Immature natural killer cell (primary cell): Measurements from ENCODE around the gene NAA35. TPM values are rescaled to one million over a fixed set of nuclear protein-coding genes. Genes with fewer than 3 reads are reported as not detected.

ENCODE experiments used
- DNase-seq, 3 donors: peaks; one replicate each; pipeline ENCODE4 v3.0.0; 2022; ENCODE audit warnings: mixed read lengths in 1 of 3
- H3K27ac Mint-ChIP-seq, 6 donors: one replicate each; pipeline ENCODE4 v1.8.0; 2020; ENCODE audit warnings: mixed read lengths in 6 of 6, mild to moderate bottlenecking in 5 of 6, inconsistent platforms in 4 of 6, moderate library complexity in 3 of 6
- H3K27me3 Mint-ChIP-seq, 3 donors: one replicate each; pipeline ENCODE4 v1.8.0; 2020 to 2021; ENCODE audit warnings: low read depth in 3 of 3, mild to moderate bottlenecking in 3 of 3, mixed read lengths in 3 of 3, moderate library complexity in 3 of 3, inconsistent platforms in 1 of 3
- H3K36me3 Mint-ChIP-seq, 3 donors: one replicate each; pipeline ENCODE4 v1.8.0; 2020; ENCODE audit warnings: mixed read lengths in 3 of 3, inconsistent platforms in 2 of 3, mild to moderate bottlenecking in 2 of 3
- H3K4me1 Mint-ChIP-seq, 2 donors: one replicate each; pipeline ENCODE4 v1.8.0; 2020; ENCODE audit warnings: inconsistent platforms in 2 of 2, mild to moderate bottlenecking in 2 of 2, mixed read lengths in 2 of 2, moderate library complexity in 1 of 2
- H3K4me3 Mint-ChIP-seq, 5 donors: one replicate each; pipeline ENCODE4 v1.8.0; 2020; ENCODE audit warnings: mild to moderate bottlenecking in 5 of 5, mixed read lengths in 5 of 5, inconsistent platforms in 3 of 5, moderate library complexity in 3 of 5
- H3K9me3 Mint-ChIP-seq, 6 donors: one replicate each; pipeline ENCODE4 v1.8.0; 2020; ENCODE audit warnings: mild to moderate bottlenecking in 6 of 6, mixed read lengths in 6 of 6, inconsistent platforms in 4 of 6, moderate library complexity in 3 of 6
- polyA plus RNA-seq, 3 donors: library from polyadenylated mRNA; unstranded; fragments of 300-500 nt; fragmentation: Illumina TruSeq; gene quantifications; one replicate each; pipeline ENCODE4 v1.2.3, GENCODE V29; 2021

The NAA35 gene
- polyA plus RNA-seq, 3 donors from 2014 or later = 9.1 to 15.2 (median 12.8) TPM

- Mint-ChIP-seq H3K36me3 (peaks cover 38 to 62% (median 41%) of the 10 kb centered on the region in 3 donors), H3K9me3 (no peaks in the 10 kb centered on the region), H3K4me1 (peaks cover 11 to 20% of the 10 kb centered on the region in 2 donors), H3K27me3 (no peaks in the 10 kb centered on the region), H3K4me3 (no peak overlapping the region), H3K27ac (peak overlapping the region in 1 of 6 donors; percentile 36)
- DNase-seq = no peak
Measured at GRCh38 chr9:86020731-86021130, 79.8 kb downstream of the NAA35 start.

- Mint-ChIP-seq H3K27ac (peak overlapping the region in 3 of 6 donors; percentile 28 to 52 (median 43)), H3K27me3 (no peaks in the 10 kb centered on the region), H3K36me3 (peaks cover 38 to 62% (median 41%) of the 10 kb centered on the region in 3 donors), H3K4me3 (no peak overlapping the region), H3K4me1 (peaks cover 11 to 20% of the 10 kb centered on the region in 2 donors), H3K9me3 (no peaks in the 10 kb centered on the region)
- DNase-seq = no peak
Measured at GRCh38 chr9:86021166-86021565, 80.2 kb downstream of the NAA35 start.

GRCh38 chr9:86022687-86023266, 81.8 kb downstream of the NAA35 start:
- peak in 2 of 3 donors; percentile 10 to 18 for DNase-seq
- Mint-ChIP-seq H3K4me3 (peak overlapping the region in 3 of 5 donors; percentile 15 to 58 (median 49)), H3K27ac (peak overlapping the region; percentile 6 to 92 (median 80))

GRCh38 chr9:86027767-86028166, 86.8 kb downstream of the NAA35 start:
- Mint-ChIP-seq H3K36me3 (peaks cover 18 to 41% (median 21%) of the 10 kb centered on the region in 3 donors), H3K9me3 (no peaks in the 10 kb centered on the region), H3K4me3 (no peak overlapping the region), H3K4me1 (peaks cover 1 to 8% of the 10 kb centered on the region in 2 donors), H3K27me3 (peaks cover 0 to 3% (median 1%) of the 10 kb centered on the region in 3 donors), H3K27ac (peak overlapping the region in 1 of 6 donors; percentile 1)
- no peak for DNase-seq

More at GRCh38 chr9:86022687-86023266, 81.8 kb downstream of the NAA35 start:
- H3K4me1 Mint-ChIP-seq = peaks cover 11 to 20% of the 10 kb centered on the region in 2 donors
- H3K36me3 Mint-ChIP-seq = peaks cover 29 to 57% (median 30%) of the 10 kb centered on the region in 3 donors
- H3K9me3 Mint-ChIP-seq = no peaks in the 10 kb centered on the region
- no peaks in the 10 kb centered on the region for H3K27me3 Mint-ChIP-seq

- Mint-ChIP-seq H3K4me3 (no peak overlapping the region), H3K27ac (peak overlapping the region in 1 of 6 donors; percentile 53), H3K9me3 (no peaks in the 10 kb centered on the region), H3K4me1 (no peaks in the 10 kb centered on the region), H3K36me3 (peaks cover 12 to 22% (median 22%) of the 10 kb centered on the region in 3 donors), H3K27me3 (peaks cover 0 to 2% (median 0%) of the 10 kb centered on the region in 3 donors)
- peak in 1 of 3 donors; percentile 28 for DNase-seq
Measured at GRCh38 chr9:86034863-86035734, 94.2 kb downstream of the NAA35 start.

- Mint-ChIP-seq H3K4me1 (no peaks in the 10 kb centered on the region), H3K4me3 (no peak overlapping the region), H3K27ac (no peak overlapping the region), H3K36me3 (peaks cover 12 to 22% (median 22%) of the 10 kb centered on the region in 3 donors), H3K9me3 (no peaks in the 10 kb centered on the region), H3K27me3 (peaks cover 0 to under 1% (median 0%) of the 10 kb centered on the region in 3 donors)
- no peak for DNase-seq
Measured at GRCh38 chr9:86035827-86036440, 95.0 kb downstream of the NAA35 start.

GRCh38 chr9:86036555-86036954, 95.6 kb downstream of the NAA35 start:
- Mint-ChIP-seq H3K4me1 (no peaks in the 10 kb centered on the region), H3K36me3 (peaks cover 12 to 22% (median 22%) of the 10 kb centered on the region in 3 donors), H3K4me3 (no peak overlapping the region), H3K9me3 (no peaks in the 10 kb centered on the region), H3K27me3 (no peaks in the 10 kb centered on the region), H3K27ac (no peak overlapping the region)
- DNase-seq = no peak

- Mint-ChIP-seq H3K36me3 (peaks cover 2 to 9% (median 7%) of the 10 kb centered on the region in 3 donors), H3K27me3 (peaks cover 0 to 2% (median 0%) of the 10 kb centered on the region in 3 donors), H3K4me1 (no peaks in the 10 kb centered on the region), H3K4me3 (no peak overlapping the region), H3K9me3 (no peaks in the 10 kb centered on the region), H3K27ac (peak overlapping the region in 1 of 6 donors; percentile 30)
- DNase-seq = no peak
Measured at GRCh38 chr9:86039991-86040860, 99.3 kb downstream of the NAA35 start.

GRCh38 chr9:86040861-86041155, 99.9 kb downstream of the NAA35 start:
- no peak for DNase-seq
- Mint-ChIP-seq H3K36me3 (peaks cover 2 to 11% (median 7%) of the 10 kb centered on the region in 3 donors), H3K27me3 (peaks cover 0 to 2% (median 0%) of the 10 kb centered on the region in 3 donors), H3K9me3 (no peaks in the 10 kb centered on the region), H3K4me3 (no peak overlapping the region), H3K4me1 (no peaks in the 10 kb centered on the region), H3K27ac (no peak overlapping the region)

GRCh38 chr9:86041311-86041741, 100.4 kb downstream of the NAA35 start:
- no peaks in the 10 kb centered on the region for H3K9me3 Mint-ChIP-seq
- H3K27me3 Mint-ChIP-seq = peaks cover 0 to 2% (median 0%) of the 10 kb centered on the region in 3 donors
- H3K4me3 Mint-ChIP-seq = no peak overlapping the region
- DNase-seq = no peak
- H3K27ac Mint-ChIP-seq = no peak overlapping the region
- no peaks in the 10 kb centered on the region for H3K4me1 Mint-ChIP-seq
- H3K36me3 Mint-ChIP-seq = peaks cover 2 to 13% (median 7%) of the 10 kb centered on the region in 3 donors

GRCh38 chr9:86042199-86042978, 101.4 kb downstream of the NAA35 start:
- Mint-ChIP-seq H3K27ac (no peak overlapping the region), H3K27me3 (peaks cover 0 to 2% (median 0%) of the 10 kb centered on the region in 3 donors), H3K9me3 (no peaks in the 10 kb centered on the region), H3K4me3 (no peak overlapping the region), H3K4me1 (no peaks in the 10 kb centered on the region), H3K36me3 (peaks cover 2 to 13% (median 3%) of the 10 kb centered on the region in 3 donors)
- DNase-seq = no peak

- peaks cover 0 to 2% (median 1%) of the 10 kb centered on the region in 3 donors for H3K27me3 Mint-ChIP-seq
- H3K4me1 Mint-ChIP-seq = no peaks in the 10 kb centered on the region
- no peak overlapping the region for H3K4me3 Mint-ChIP-seq
Measured at GRCh38 chr9:86043586-86043985, 102.6 kb downstream of the NAA35 start.

More at GRCh38 chr9:86043586-86043985, 102.6 kb downstream of the NAA35 start:
- peaks cover 0 to 16% (median 0%) of the 10 kb centered on the region in 3 donors for H3K36me3 Mint-ChIP-seq
- peak overlapping the region in 1 of 6 donors; percentile 19 for H3K27ac Mint-ChIP-seq
- H3K9me3 Mint-ChIP-seq = no peaks in the 10 kb centered on the region
- DNase-seq = no peak
